ENCODE measurements around the gene MIER2. TPM values are rescaled to one million over a fixed set of nuclear protein-coding genes. Genes with fewer than 3 reads are reported as not detected.
"Not testable (repeated sequence)": the region's sequence is repeated elsewhere in the genome, so short reads cannot be mapped to it uniquely, and the experiment has no call there.

The MIER2 gene
- total RNA-seq (10 to 100 TPM in 4 of 5 donors, 1 to 10 TPM in 1; 5.8 to 29.6 (median 13.6) TPM), polyA plus RNA-seq (10 to 100 TPM in 2 of 3 donors, 1 to 10 TPM in 1; 8.4 to 13.4 (median 12.1) TPM)
- long read RNA-seq, donor 1, result 0 reads
- long read RNA-seq, donor 2, result 0 reads
- long read RNA-seq, donor 3, result 0 reads
- long read RNA-seq, donor 4, result 0 reads
- long read RNA-seq, donor 5, full-length matches to known transcripts, result 2 of 2 reads
- long read RNA-seq, donor 5, partial matches to known transcripts, result 0 of 2 reads
- long read RNA-seq, donor 5, other reads (novel, unspliced or antisense), result 0 of 2 reads
- long read RNA-seq, donor 6, result 0 reads
- long read RNA-seq, donor 7, full-length matches to known transcripts, result 1 of 1 reads
- long read RNA-seq, donor 7, partial matches to known transcripts, result 0 of 1 reads
- long read RNA-seq, donor 7, other reads (novel, unspliced or antisense), result 0 of 1 reads
- long read RNA-seq, donor 8, full-length matches to known transcripts, result 3 of 3 reads
- long read RNA-seq, donor 8, partial matches to known transcripts, result 0 of 3 reads
- long read RNA-seq, donor 8, other reads (novel, unspliced or antisense), result 0 of 3 reads
- long read RNA-seq, donor 9, result 0 reads
- long read RNA-seq, donor 10, full-length matches to known transcripts, result 1 of 1 reads
- long read RNA-seq, donor 10, partial matches to known transcripts, result 0 of 1 reads
- long read RNA-seq, donor 10, other reads (novel, unspliced or antisense), result 0 of 1 reads

- H3K4me3 ChIP-seq, result peak within 1 kb of the TSS; percentile 69 to 97 (median 90)
- peaks cover 34 to 47% (median 40%) of the 10 kb centered on the region in 4 donors for H3K4me1 ChIP-seq
- peak within 1 kb of the TSS; percentile 54 to 87 (median 75) for H3K27ac ChIP-seq
- intact Hi-C loops (cut with DNase I; ENCODE audit: low total_unique reads), result no loop called here
- no peaks in the 10 kb centered on the region for H3K9me3 ChIP-seq
- 7 to 25% (median 8%) methylated on average over 24 to 77 of the region's 77 CpGs for WGBS, 5 donors
- H3K36me3 ChIP-seq, result peaks cover 0 to 15% (median 5%) of the 10 kb centered on the region in 4 donors
- peak; percentile 85 to 94 for DNase-seq
- TF ChIP-seq CTCF (IDR thresholded peaks at IDR 0.05) (no peak), EP300 (IDR thresholded peaks at IDR 0.05) (no peak), POLR2AphosphoS5 (IDR thresholded peaks at IDR 0.05) (peak; percentile 11 to 65 (median 15))
- peaks cover 0 to 15% (median 0%) of the 10 kb centered on the region in 3 donors for H3K27me3 ChIP-seq
These were observed at the start of gene MIER2 for GRCh38 chr19:344625-345319. Gene MIER2, minus strand, starts transcription at chr19:344796. Its CDS starts 14 bp downstream, at chr19:344782.

DNA sequence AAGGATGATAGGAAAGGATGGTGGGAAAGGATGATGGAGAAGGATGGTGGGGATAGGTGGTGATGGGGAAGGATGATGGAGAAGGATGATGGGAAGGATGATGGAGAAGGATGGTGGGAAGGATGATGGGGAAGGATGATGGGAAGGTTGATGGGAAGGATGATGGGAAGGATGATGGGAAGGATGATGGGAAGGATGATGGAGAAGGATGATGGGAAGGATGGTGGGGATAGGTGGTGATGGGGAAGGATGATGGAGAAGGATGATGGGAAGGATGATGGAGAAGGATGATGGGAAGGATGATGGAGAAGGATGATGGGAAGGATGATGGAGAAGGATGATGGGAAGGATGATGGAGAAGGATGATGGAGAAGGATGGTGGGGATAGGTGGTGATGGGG lies 49.0 kb upstream of the MIER2 start:
- not testable (repeated sequence) for DNase-seq, H3K36me3 ChIP-seq, H3K4me1 ChIP-seq, H3K27ac ChIP-seq, H3K9me3 ChIP-seq, H3K4me3 ChIP-seq
- intact Hi-C loops (cut with DNase I; ENCODE audit: low total_unique reads), result loop anchor here (10.0 kb wide), 1 partner anchor 81 kb away; a partner anchor contains a TSS
- peaks cover 0 to 35% (median 3%) of the 10 kb centered on the region in 3 donors for H3K27me3 ChIP-seq

DNA sequence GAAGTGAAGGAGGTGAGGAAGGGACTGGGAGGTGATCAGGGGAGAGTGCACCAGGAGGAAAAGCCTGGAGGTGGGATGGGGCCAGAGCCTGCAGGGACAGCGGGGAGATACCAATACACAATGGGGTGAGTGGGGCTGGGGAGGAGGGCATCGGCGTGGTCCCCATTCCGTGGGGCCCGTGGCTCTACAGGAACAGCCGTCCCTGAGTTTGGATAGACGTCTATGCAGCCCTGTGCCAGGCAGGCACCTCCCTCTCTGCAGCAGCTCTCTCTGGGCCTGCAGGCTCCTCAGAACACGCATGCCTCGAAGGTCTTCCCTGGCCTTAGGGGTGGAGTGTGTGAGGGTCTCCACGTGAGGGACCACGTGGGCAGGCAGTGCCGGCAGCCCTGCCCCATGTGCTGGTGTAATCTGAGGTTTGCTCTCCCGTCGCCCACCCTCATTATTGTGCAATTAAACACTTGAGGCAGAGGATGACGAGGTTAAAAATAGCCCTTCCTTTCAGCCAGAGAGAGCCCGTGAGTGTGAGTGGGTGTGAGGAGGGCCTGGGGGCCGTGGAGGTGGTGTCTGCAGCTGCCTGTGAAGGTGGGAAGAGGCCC lies 47.9 kb upstream of the MIER2 start:
- Histone ChIP-seq H3K27me3 (peaks cover 0 to 33% (median 3%) of the 10 kb centered on the region in 3 donors), H3K27ac (no peak overlapping the region), H3K4me3 (no peak overlapping the region), H3K36me3 (no peaks in the 10 kb centered on the region), H3K4me1 (no peaks in the 10 kb centered on the region), H3K9me3 (peaks cover 0 to 3% (median 0%) of the 10 kb centered on the region in 4 donors)
- 59 to 69% (median 64%) methylated on average over 14 to 17 of the region's 17 CpGs for WGBS, 5 donors
- intact Hi-C loops (cut with DNase I; ENCODE audit: low total_unique reads), result loop anchor here (10.0 kb wide), 1 partner anchor 82 kb away; a partner anchor contains a TSS
- TF ChIP-seq POLR2AphosphoS5 (IDR thresholded peaks at IDR 0.05) (no peak), CTCF (IDR thresholded peaks at IDR 0.05) (no peak), EP300 (IDR thresholded peaks at IDR 0.05) (no peak), POLR2A (IDR thresholded peaks at IDR 0.05) (no peak)
- DNase-seq, result no peak

- Histone ChIP-seq H3K27ac (no peak overlapping the region), H3K27me3 (peaks cover 0 to 32% (median 3%) of the 10 kb centered on the region in 3 donors), H3K4me1 (no peaks in the 10 kb centered on the region), H3K9me3 (peaks cover 0 to 3% (median 0%) of the 10 kb centered on the region in 4 donors), H3K4me3 (no peak overlapping the region), H3K36me3 (no peaks in the 10 kb centered on the region)
- WGBS, 5 donors, result 80 to 90% (median 89%) methylated on average over 23 to 30 of the region's 30 CpGs
- no peak for TF ChIP-seq CTCF (IDR thresholded peaks at IDR 0.05)
- TF ChIP-seq EP300 (IDR thresholded peaks at IDR 0.05), result no peak
- TF ChIP-seq POLR2A (IDR thresholded peaks at IDR 0.05), result no peak
- no peak for TF ChIP-seq POLR2AphosphoS5 (IDR thresholded peaks at IDR 0.05)
- intact Hi-C loops (cut with DNase I; ENCODE audit: low total_unique reads), result loop anchor here (10.0 kb wide), 1 partner anchor 83 kb away; a partner anchor contains a TSS
- DNase-seq, result no peak
These were observed 47.3 kb upstream of the MIER2 start for GRCh38 chr19:391726-392374.

Data from stomach (tissue), 19 donors.